ENCODE data around the gene TRMT5. TPM values are rescaled to one million over a fixed set of nuclear protein-coding genes. Genes with fewer than 3 reads are reported as not detected.

Gene TRMT5, protein sequence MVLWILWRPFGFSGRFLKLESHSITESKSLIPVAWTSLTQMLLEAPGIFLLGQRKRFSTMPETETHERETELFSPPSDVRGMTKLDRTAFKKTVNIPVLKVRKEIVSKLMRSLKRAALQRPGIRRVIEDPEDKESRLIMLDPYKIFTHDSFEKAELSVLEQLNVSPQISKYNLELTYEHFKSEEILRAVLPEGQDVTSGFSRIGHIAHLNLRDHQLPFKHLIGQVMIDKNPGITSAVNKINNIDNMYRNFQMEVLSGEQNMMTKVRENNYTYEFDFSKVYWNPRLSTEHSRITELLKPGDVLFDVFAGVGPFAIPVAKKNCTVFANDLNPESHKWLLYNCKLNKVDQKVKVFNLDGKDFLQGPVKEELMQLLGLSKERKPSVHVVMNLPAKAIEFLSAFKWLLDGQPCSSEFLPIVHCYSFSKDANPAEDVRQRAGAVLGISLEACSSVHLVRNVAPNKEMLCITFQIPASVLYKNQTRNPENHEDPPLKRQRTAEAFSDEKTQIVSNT
- 15.6 and 24.5 TPM in 2 replicates for total RNA-seq
- 6.3 TPM for polyA plus RNA-seq (2012)

- peak; percentile 98 for DNase-seq (ENCODE audit: low read depth)
Observed at GRCh38 chr14:60980811-60981632, at the start of gene TRMT5, which contains the start of gene SLC38A6. TRMT5 (minus strand) TSS chr14:60981079; CDS start chr14:60980973, 106 bp downstream. SLC38A6 (plus strand) TSS chr14:60981245; CDS start chr14:60981278, 33 bp downstream.

GRCh38 chr14:61026526-61026925 lies 45.6 kb upstream of the TRMT5 start:
- DNase-seq (ENCODE audit: low read depth) = peak; percentile 15

- DNase-seq (ENCODE audit: low read depth) = peak; percentile 85
Observed at GRCh38 chr14:61025251-61026223, 44.7 kb upstream of the TRMT5 start.

GRCh38 chr14:61019537-61019936 lies 38.7 kb upstream of the TRMT5 start:
- DNase-seq (ENCODE audit: low read depth) = no peak

GRCh38 chr14:61003571-61003970 lies 22.7 kb upstream of the TRMT5 start:
- peak; percentile 33 for DNase-seq (ENCODE audit: low read depth)

- DNase-seq (ENCODE audit: low read depth) = peak; percentile 32
Observed at GRCh38 chr14:60999536-60999935, 18.7 kb upstream of the TRMT5 start.

GRCh38 chr14:60998617-60999016 lies 17.7 kb upstream of the TRMT5 start:
- no peak for DNase-seq (ENCODE audit: low read depth)

DNA sequence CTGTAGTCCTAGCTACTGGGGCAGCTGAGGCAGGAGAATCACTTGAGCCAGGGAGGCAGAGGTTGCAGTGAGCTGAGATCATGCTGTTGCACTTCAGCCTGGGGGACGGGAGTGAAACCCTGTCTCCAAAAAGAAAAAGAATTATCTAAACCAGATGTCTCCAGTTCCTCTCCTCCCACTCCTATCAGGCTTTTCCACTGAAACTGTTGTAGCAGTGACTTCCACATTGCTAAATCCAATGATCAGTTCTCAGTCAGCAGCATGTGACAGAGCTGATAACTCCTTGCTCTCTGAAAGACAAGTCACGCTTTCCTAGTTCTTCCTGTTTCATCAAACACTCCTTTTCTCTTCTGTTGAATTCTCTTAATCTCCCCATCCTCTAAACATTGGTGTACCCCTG lies 8.7 kb upstream of the TRMT5 start:
- no peak for DNase-seq (ENCODE audit: low read depth)

DNA sequence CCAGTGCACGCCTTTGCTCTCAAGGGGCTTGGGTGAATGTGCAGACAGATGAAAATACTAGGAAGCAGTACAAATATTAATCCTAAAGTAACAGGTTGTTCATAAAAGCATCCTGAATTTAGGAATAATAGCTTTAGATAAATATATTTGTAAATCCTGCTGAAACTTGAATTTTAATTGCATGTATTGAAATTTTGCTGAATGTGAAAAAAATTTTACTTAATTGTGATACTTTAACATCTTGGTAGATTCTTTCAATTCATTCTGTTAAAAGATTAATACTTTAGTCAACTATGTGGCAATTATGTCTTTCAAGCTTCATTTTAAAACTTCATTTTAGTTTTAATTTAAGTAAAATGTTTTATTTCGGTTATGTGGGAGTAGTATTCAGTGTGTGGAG lies 5.6 kb upstream of the TRMT5 start:
- no peak for DNase-seq (ENCODE audit: low read depth)

DNA sequence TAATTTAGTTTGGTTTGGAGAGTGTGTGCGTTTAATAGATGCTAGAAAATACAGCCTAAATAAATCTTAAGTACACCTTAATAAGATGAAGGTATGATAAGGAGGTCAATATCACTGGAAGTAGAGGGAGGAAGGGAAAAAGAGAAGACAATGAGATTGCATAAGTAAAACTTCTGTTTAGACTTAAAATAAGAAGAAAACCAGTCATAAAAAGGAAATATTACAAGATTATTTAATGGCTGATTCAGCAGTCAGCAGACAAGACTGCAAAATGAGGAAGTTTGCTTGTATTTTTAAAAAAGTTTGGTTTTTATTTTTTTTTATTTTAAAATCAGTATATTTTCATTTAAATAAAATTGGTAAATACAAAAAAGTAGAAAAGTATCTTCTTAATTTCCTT lies 3.3 kb upstream of the TRMT5 start:
- no peak for DNase-seq (ENCODE audit: low read depth)

GRCh38 chr14:60981633-60982455 lies 965 bp upstream of the TRMT5 start:
- DNase-seq (ENCODE audit: low read depth) = peak; percentile 77

DNA sequence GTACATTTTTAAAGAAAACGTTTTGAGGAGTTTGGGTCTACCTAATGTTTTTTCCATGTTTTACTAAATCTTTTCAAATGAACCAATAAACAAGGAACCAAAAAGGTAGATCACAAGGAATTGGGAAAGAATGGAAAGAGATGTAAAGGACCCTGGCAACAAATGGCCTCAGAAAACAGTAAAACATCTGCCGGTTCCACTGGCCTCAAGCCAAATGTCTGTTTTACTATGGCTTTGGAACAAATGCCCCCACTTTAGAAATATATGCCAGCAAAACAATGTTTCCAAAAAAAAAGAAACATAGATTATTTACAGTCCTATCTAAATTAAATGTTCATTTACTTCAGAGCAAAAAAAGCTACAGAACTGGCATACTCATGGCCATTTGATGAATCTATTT lies 3.0 kb downstream of the TRMT5 start:
- no peak for DNase-seq (ENCODE audit: low read depth)

DNA sequence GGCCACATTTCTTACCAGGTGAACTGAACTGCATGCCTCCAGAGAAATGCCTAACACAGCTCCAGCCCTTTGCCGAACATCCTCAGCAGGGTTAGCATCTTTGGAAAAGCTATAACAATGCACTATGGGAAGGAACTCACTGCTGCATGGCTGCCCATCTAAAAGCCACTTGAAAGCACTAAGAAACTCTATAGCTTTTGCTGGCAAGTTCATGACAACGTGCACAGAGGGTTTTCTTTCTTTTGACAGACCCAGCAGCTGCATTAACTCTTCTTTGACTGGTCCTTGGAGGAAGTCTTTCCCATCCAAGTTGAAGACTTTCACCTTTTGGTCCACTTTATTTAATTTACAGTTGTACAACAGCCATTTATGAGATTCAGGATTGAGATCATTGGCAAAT lies 5.3 kb downstream of the TRMT5 start:
- no peak for DNase-seq (ENCODE audit: low read depth)

DNA sequence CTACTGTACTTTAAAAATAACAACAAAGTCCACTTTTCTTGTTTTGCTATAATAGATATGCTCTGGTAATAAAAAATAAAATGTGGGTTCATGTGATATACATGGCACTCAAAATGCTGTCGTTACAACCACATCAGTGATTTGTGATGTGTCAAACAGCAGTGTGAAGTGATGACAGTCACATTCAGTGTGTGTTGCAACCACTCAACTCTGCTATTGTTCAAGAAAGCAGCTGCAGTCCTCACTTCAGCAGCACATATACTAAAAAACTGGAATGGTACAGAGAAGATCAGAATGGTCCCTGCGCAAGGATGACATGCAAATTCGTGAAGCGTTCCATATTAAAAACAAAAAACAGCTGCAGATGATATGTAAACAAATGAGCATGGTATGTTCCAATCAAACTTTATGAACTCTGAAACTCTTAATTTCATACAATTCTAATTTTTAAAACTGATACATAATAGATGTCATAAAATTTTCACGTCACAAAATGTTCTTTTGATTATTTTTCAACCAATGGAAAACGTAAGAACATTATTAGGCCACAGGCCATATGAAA lies 6.7 kb downstream of the TRMT5 start:
- no peak for DNase-seq (ENCODE audit: low read depth)

DNA sequence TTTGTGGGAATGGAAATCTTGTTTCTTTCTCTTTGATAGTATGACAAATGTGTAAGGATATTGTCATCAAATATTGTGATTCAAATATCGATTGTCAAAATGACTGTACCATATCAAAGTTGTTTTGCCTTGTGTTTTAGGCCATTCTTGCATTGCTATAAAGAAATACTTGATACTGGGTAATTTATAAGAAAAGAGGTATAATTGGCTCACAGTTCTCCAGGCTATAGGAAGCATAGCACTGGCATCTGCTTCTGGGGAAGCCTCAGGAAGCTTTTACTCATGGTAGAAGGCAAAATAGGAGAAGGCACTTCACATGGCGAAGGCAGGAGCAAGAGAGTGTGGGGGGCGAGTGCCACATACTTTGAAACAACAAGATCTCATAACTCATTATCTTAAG lies 7.8 kb downstream of the TRMT5 start:
- no peak for DNase-seq (ENCODE audit: low read depth)

DNA sequence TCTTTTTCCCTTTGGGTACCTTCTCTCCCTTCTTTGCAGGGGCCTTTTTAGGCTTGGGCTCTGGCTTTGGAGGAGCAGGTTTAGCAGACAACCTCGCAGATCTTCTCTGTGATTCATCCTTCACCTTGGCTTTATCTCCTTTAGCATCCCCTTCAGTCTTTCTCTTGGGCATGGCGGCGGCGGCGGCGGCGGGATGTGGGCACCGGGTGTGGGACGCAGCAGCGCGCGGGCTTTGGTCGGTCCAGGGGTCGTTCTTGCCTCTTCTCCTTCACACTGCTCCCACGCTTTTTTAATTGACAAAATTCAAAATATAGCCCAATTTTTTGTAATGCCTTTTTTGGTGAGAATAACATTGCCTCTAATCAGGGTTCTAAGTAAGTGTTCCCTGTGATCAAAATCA lies 8.6 kb downstream of the TRMT5 start:
- DNase-seq (ENCODE audit: low read depth) = no peak

- no peak for DNase-seq (ENCODE audit: low read depth)
Observed at GRCh38 chr14:60971271-60971670, 9.6 kb downstream of the TRMT5 start.

- peak; percentile 43 for DNase-seq (ENCODE audit: low read depth)
Observed at GRCh38 chr14:60970146-60970545, 10.7 kb downstream of the TRMT5 start.

- DNase-seq (ENCODE audit: low read depth) = no peak
Observed at GRCh38 chr14:60968671-60969070, 12.2 kb downstream of the TRMT5 start.

DNA sequence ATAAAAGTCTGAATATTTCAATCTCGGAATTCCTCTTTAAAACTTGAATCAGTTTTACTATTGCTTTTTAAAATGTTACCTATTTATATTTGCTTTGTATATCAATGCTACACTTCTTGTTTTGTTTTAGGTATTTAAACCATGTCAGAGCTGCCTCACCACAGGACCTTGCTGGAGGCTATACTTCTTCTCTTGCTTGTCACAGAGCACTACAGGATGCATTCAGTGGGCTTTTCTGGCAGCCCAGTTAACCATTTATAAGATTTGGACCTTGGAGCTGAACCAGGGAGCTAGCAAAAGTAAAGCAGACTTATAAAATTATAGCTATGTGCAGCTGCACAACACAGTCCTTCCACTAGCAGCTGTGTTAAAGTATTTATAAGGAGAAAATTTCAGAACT lies 12.8 kb downstream of the TRMT5 start:
- peak; percentile 41 for DNase-seq (ENCODE audit: low read depth)
